Stimulated activated memory B cell treated with anti-CD40 and anti-IgM and Interleukin-4, amounts not matched to agents 10 μg/mL and 1 μg/mL and 100 μg/mL, for 72 hours (primary cell): ENCODE data around the gene PKN1.

Experiments used
- ATAC-seq: fragments of 150-1000 bp; cut with Tn5 transposase; 2 replicates; pipeline ENCODE4 v1.10.0; 2021
- H3K27ac Mint-ChIP-seq: one replicate; pipeline ENCODE4 v1.8.0; 2022; ENCODE audit warnings: mild to moderate bottlenecking, mixed read lengths
- H3K27me3 Mint-ChIP-seq: one replicate; pipeline ENCODE4 v1.8.0; 2022; ENCODE audit warnings: mixed read lengths
- H3K36me3 Mint-ChIP-seq: one replicate; pipeline ENCODE4 v1.8.0; 2022; ENCODE audit warnings: mixed read lengths
- H3K4me1 Mint-ChIP-seq: one replicate; pipeline ENCODE4 v1.8.0; 2022; ENCODE audit warnings: mixed read lengths
- H3K4me3 Mint-ChIP-seq: one replicate; pipeline ENCODE4 v1.8.0; 2022; ENCODE audit warnings: mild to moderate bottlenecking, moderate library complexity, mixed read lengths
- H3K9me3 Mint-ChIP-seq: one replicate; pipeline ENCODE4 v1.8.0; 2022; ENCODE audit warnings: mixed read lengths

PKN1 gene

GRCh38 chr19:14515501-14516047 is 82.5 kb downstream of the PKN1 start:
- H3K4me1 Mint-ChIP-seq, result peaks cover 42% of the 10 kb centered on the region
- H3K27me3 Mint-ChIP-seq, result no peaks in the 10 kb centered on the region
- H3K4me3 Mint-ChIP-seq, result peak overlapping the region; percentile 94
- H3K9me3 Mint-ChIP-seq, result no peaks in the 10 kb centered on the region
- ATAC-seq, result no peak
- peak overlapping the region; percentile 42 for H3K27ac Mint-ChIP-seq
- H3K36me3 Mint-ChIP-seq, result peaks cover 37% of the 10 kb centered on the region

DNA sequence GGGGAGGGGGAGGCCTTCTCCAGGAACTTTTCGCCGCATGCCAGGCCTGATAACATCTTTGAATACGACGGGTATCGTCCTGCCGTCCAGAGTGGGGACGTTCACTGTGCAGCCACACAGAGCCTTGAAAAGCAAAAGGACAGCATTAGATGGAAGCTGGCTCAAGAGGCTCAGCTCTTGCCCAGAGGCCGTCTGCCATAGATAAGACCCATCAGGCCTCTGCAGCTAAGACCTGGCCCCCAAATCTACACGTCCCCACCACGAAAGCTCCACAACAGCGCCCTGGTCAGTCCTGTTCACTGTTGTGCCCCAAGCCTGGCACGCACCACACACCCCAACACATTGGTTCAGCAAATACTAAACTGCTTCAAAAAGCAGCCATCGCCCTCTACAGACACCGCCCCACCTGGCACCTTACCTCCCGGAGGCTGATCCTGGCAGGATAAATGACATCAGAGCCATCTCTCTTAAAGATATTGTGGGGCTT is 83.0 kb downstream of the PKN1 start:
- Mint-ChIP-seq H3K27me3 (no peaks in the 10 kb centered on the region), H3K9me3 (no peaks in the 10 kb centered on the region), H3K27ac (peak overlapping the region; percentile 95), H3K36me3 (peaks cover 37% of the 10 kb centered on the region), H3K4me1 (peaks cover 42% of the 10 kb centered on the region), H3K4me3 (peak overlapping the region; percentile 94)
- ATAC-seq, result no peak

DNA sequence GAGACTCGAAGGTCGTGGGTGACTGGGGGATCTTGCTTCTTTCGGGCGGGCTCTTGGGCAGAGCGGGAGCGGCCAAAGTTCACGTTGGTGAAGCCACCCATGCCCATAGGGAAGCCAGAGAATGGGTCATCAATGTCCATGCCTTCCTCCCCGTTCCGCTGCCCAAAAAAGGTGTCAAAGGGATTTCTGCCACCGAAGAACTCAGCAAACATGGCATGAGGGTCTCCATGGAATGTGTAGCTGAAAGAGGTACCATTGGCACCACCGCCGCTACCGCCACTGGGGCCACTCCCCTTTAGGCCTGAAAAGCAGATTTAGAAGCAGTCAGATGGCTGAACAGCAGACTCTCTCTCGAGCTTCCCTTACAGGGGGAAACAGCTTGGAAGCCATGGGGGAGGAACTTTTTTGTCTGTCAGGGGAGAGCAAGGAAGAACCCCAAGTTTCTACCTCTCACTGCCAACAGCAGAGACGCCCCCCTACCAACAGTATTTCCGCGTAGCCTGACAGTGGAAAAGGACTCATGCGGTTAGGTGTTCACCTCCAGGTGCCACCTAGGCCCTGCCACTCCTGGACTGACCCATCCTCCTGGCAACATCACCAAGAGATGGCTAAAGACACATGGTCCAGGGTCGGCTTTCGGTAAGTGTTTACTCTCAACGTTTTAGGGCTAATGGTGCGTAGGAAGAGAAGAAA is 83.8 kb downstream of the PKN1 start:
- Mint-ChIP-seq H3K4me1 (peaks cover 42% of the 10 kb centered on the region), H3K27ac (peak overlapping the region; percentile 95), H3K36me3 (peaks cover 37% of the 10 kb centered on the region), H3K9me3 (no peaks in the 10 kb centered on the region), H3K4me3 (peak overlapping the region; percentile 94), H3K27me3 (no peaks in the 10 kb centered on the region)
- no peak for ATAC-seq

DNA sequence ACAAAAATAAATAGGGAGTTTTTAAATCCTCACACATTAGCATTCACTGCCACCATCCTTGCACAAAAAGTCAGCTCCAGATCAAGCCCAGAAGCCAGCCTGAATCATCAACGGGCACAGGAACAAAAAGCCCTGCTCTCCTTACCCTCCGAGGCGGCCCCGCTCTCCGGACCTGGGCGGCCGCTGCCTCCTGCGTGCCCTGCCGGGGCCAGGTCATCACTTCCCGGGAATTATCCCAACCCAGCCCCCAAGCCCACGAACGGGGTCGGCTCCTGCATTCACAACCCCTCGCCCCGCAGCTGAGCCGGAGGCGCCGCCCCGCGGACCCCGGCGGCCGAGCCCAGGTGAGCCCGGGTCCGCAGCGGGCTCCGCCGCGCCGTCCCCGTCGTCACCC is 84.3 kb downstream of the PKN1 start:
- Mint-ChIP-seq H3K4me3 (peak overlapping the region; percentile 94), H3K36me3 (peaks cover 37% of the 10 kb centered on the region), H3K27me3 (no peaks in the 10 kb centered on the region), H3K4me1 (peaks cover 43% of the 10 kb centered on the region), H3K27ac (peak overlapping the region; percentile 95), H3K9me3 (no peaks in the 10 kb centered on the region)
- no peak for ATAC-seq

DNA sequence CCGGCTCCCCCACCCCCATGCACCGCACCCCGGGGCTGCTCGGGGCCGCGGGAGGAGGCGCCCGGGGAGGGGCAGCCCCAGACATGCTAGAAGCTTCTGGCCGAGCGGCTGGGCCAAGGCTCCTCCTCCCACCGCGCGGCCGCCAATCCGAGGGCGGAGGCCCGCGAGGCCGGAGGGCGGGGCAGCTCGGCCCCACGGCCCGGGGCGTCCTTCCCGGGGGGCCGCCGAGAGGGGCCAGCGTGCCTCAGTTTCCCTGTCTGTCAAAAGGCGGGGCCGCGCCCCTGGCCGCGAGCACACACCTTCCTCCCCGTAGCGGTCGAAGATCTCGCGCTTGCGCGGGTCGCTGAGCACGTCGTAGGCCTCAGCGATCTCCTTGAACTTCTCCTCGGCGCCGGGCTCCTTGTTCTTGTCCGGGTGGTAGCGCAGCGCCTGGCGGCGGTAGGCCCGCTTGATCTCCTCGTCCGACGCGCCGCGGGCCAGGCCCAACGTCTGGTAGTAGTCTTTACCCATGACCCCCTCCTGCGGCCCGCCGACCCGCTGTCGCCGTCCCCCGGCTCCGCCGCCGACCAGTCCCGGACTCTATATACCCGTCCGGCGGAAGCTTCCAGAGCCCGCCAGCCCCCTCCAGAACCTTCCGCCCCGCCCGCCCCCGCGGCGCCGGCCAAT is 84.9 kb downstream of the PKN1 start, which contains the start of gene DNAJB1:
TSS of gene DNAJB1 (minus strand) at position 558 of the 666 bp plus-strand sequence. CDS start at position 510, 48 bp downstream.
- H3K36me3 Mint-ChIP-seq, result peaks cover 37% of the 10 kb centered on the region
- peak; percentile 87 for ATAC-seq
- H3K9me3 Mint-ChIP-seq, result no peaks in the 10 kb centered on the region
- H3K4me3 Mint-ChIP-seq, result peak within 1 kb of the TSS; percentile 94
- H3K4me1 Mint-ChIP-seq, result peaks cover 48% of the 10 kb centered on the region
- peak within 1 kb of the TSS; percentile 95 for H3K27ac Mint-ChIP-seq
- no peaks in the 10 kb centered on the region for H3K27me3 Mint-ChIP-seq

DNA sequence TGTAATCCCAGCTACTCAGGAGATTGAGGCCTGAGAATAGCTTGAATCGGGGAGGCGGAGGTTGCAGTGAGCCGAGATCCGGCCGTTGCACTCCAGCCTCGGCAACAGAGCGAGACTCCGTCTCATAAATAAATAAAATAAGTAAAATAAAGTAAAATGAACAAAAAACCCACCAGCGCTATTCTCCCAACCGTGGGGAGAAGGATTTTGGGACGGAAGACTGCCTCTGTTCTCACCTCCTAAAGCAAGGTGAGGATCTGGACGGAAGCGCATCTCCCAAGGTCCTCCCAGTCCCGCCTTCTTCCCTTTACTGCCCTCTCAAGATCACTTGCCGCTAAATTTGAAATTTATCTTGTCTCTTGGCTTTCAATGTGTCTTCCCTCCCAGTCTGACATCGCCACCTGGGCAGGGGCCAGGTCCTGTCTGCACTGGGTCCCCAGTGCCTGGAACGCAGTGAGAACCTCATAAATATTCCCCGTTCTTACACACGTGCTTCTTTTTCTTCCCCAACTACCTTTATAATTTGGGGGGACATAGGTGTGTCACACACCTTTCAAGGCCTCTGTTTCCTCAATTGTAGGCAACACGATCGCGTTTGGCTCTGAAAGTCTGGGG is 86.2 kb downstream of the PKN1 start:
- no peak for ATAC-seq
- Mint-ChIP-seq H3K9me3 (no peaks in the 10 kb centered on the region), H3K4me3 (peak overlapping the region; percentile 94), H3K27me3 (no peaks in the 10 kb centered on the region), H3K27ac (peak overlapping the region; percentile 95), H3K4me1 (peaks cover 53% of the 10 kb centered on the region), H3K36me3 (peaks cover 28% of the 10 kb centered on the region)

- H3K9me3 Mint-ChIP-seq, result no peaks in the 10 kb centered on the region
- H3K4me3 Mint-ChIP-seq, result peak overlapping the region; percentile 79
- H3K27me3 Mint-ChIP-seq, result no peaks in the 10 kb centered on the region
- H3K4me1 Mint-ChIP-seq, result peaks cover 47% of the 10 kb centered on the region
- no peak for ATAC-seq
- H3K36me3 Mint-ChIP-seq, result peaks cover 22% of the 10 kb centered on the region
- H3K27ac Mint-ChIP-seq, result peak overlapping the region; percentile 95
These were observed 86.8 kb downstream of the PKN1 start for GRCh38 chr19:14519860-14520407.

- no peak for ATAC-seq
- Mint-ChIP-seq H3K4me1 (peaks cover 41% of the 10 kb centered on the region), H3K36me3 (peaks cover 16% of the 10 kb centered on the region), H3K9me3 (no peaks in the 10 kb centered on the region), H3K4me3 (no peak overlapping the region), H3K27me3 (no peaks in the 10 kb centered on the region), H3K27ac (no peak overlapping the region)
These were observed 87.4 kb downstream of the PKN1 start for GRCh38 chr19:14520543-14520942.
